Stimulated activated CD8-positive, alpha-beta memory T cell treated with anti-CD3 and anti-CD28 coated beads, Interleukin-15, amount 100 ng/mL, for 4 hours (primary cell): ENCODE results near the gene SLC26A6.

Experiments
- DNase-seq, 2 donors: peaks; one replicate each; pipeline ENCODE4 v3.0.0-alpha.2; 2020; ENCODE audit warnings: low read depth in 2 of 2

Gene SLC26A6

GRCh38 chr3:48661501-48662144 lies 26.4 kb upstream of the SLC26A6 start:
- peak in 1 of 2 donors; percentile 42 for DNase-seq

GRCh38 chr3:48660800-48661400 lies 25.6 kb upstream of the SLC26A6 start:
- no peak for DNase-seq

- peak in 1 of 2 donors; percentile 4 for DNase-seq
These were observed 21.6 kb upstream of the SLC26A6 start for GRCh38 chr3:48656841-48657281.

- peak; percentile 78 to 80 for DNase-seq
These were observed 21.0 kb upstream of the SLC26A6 start for GRCh38 chr3:48656061-48656840.

- DNase-seq, result peak; percentile 46 to 56
These were observed 20.3 kb upstream of the SLC26A6 start for GRCh38 chr3:48655606-48656005.

- no peak for DNase-seq
These were observed 19.8 kb upstream of the SLC26A6 start for GRCh38 chr3:48655063-48655462.

GRCh38 chr3:48652923-48653715 lies 17.9 kb upstream of the SLC26A6 start:
- DNase-seq, result no peak

- DNase-seq, result no peak
These were observed 16.5 kb upstream of the SLC26A6 start for GRCh38 chr3:48651771-48652170.

- DNase-seq, result no peak
These were observed 15.5 kb upstream of the SLC26A6 start for GRCh38 chr3:48650723-48651122.

GRCh38 chr3:48648188-48648850 lies 13.1 kb upstream of the SLC26A6 start:
- no peak for DNase-seq

- no peak for DNase-seq
These were observed 12.5 kb upstream of the SLC26A6 start for GRCh38 chr3:48647714-48648113.

GRCh38 chr3:48644898-48645760 lies 9.9 kb upstream of the SLC26A6 start:
- DNase-seq, result no peak

GRCh38 chr3:48642605-48643004 lies 7.3 kb upstream of the SLC26A6 start:
- no peak for DNase-seq

- no peak for DNase-seq
These were observed 6.1 kb upstream of the SLC26A6 start for GRCh38 chr3:48641396-48641795.

GRCh38 chr3:48639944-48640606 lies 4.8 kb upstream of the SLC26A6 start:
- DNase-seq, result no peak

- no peak for DNase-seq
These were observed 2.0 kb upstream of the SLC26A6 start for GRCh38 chr3:48637305-48637704.

- no peak for DNase-seq
These were observed 941 bp upstream of the SLC26A6 start for GRCh38 chr3:48636149-48636655.

- DNase-seq, result peak; percentile 24 to 51
These were observed 520 bp downstream of the SLC26A6 start for GRCh38 chr3:48634661-48635221.

GRCh38 chr3:48633743-48634142 lies 1.5 kb downstream of the SLC26A6 start:
- no peak for DNase-seq
